ENCODE measurements around the gene PTPN11. TPM values are rescaled to one million over a fixed set of nuclear protein-coding genes. Genes with fewer than 3 reads are reported as not detected.

Gene PTPN11
- total RNA-seq, 2 experiments from 2014 or later: 44.6 to 46.4 TPM

GRCh38 chr12:112489456-112489855 lies 70.7 kb downstream of the PTPN11 start:
- intact Hi-C loops (cut with DNase I, micrococcal nuclease): no loop called here
- Mint-ChIP-seq H3K36me3 (ENCODE audit: low read depth) (peaks cover 90% of the 10 kb centered on the region), H3K4me1 (ENCODE audit: low read depth) (no peaks in the 10 kb centered on the region), H3K9me3 (no peaks in the 10 kb centered on the region), H3K4me3 (no peak overlapping the region), H3K27ac (no peak overlapping the region), H3K27me3 (no peaks in the 10 kb centered on the region)
- no peaks in the 10 kb centered on the region for H3K9me3 ChIP-seq (ENCODE audit: control insufficient read depth in 1 of 2, insufficient read depth in 1 of 2, low read length in 2 of 2)
- DNase-seq: no peak
- no peaks in the 10 kb centered on the region for H3K4me1 ChIP-seq (ENCODE audit: insufficient read depth, low read length)
- ChIA-PET POLR2A (no interaction called here), CTCF (no interaction called here)
- no peak overlapping the region for H3K4me3 ChIP-seq (ENCODE audit: low read length)
- no peak for TF ChIP-seq CTCF (IDR thresholded peaks at IDR 0.05)
- H3K36me3 ChIP-seq (ENCODE audit: insufficient read depth, low read length): peaks cover 67% of the 10 kb centered on the region
- ATAC-seq (ENCODE audit: poor library complexity): no peak
- H3K27ac ChIP-seq (ENCODE audit: low read depth in 1 of 2, low read length in 2 of 2): no peak overlapping the region
- H3K27me3 ChIP-seq (ENCODE audit: control insufficient read depth in 1 of 2, insufficient read depth in 2 of 2, low read length in 2 of 2): no peaks in the 10 kb centered on the region

GRCh38 chr12:112496496-112496895 lies 77.7 kb downstream of the PTPN11 start:
- Histone ChIP-seq H3K4me3 (ENCODE audit: low read length) (no peak overlapping the region), H3K4me1 (ENCODE audit: insufficient read depth, low read length) (no peaks in the 10 kb centered on the region), H3K27me3 (ENCODE audit: control insufficient read depth in 1 of 2, insufficient read depth in 2 of 2, low read length in 2 of 2) (no peaks in the 10 kb centered on the region), H3K27ac (ENCODE audit: low read depth in 1 of 2, low read length in 2 of 2) (no peak overlapping the region), H3K9me3 (ENCODE audit: control insufficient read depth in 1 of 2, insufficient read depth in 1 of 2, low read length in 2 of 2) (no peaks in the 10 kb centered on the region), H3K36me3 (ENCODE audit: insufficient read depth, low read length) (peaks cover 44% of the 10 kb centered on the region)
- intact Hi-C loops (cut with DNase I, micrococcal nuclease): no loop called here
- DNase-seq (no peak), ATAC-seq (ENCODE audit: poor library complexity) (no peak)
- CTCF ChIA-PET: no interaction called here
- no peak for TF ChIP-seq CTCF (IDR thresholded peaks at IDR 0.05)
- H3K4me3 Mint-ChIP-seq: no peak overlapping the region
- peaks cover 74% of the 10 kb centered on the region for H3K36me3 Mint-ChIP-seq (ENCODE audit: low read depth)
- POLR2A ChIA-PET: no interaction called here
- no peak overlapping the region for H3K27ac Mint-ChIP-seq
- no peaks in the 10 kb centered on the region for H3K9me3 Mint-ChIP-seq
- peaks cover 4% of the 10 kb centered on the region for H3K4me1 Mint-ChIP-seq (ENCODE audit: low read depth)
- no peaks in the 10 kb centered on the region for H3K27me3 Mint-ChIP-seq

GRCh38 chr12:112498580-112498979 lies 79.8 kb downstream of the PTPN11 start:
- no peak overlapping the region for H3K4me3 ChIP-seq (ENCODE audit: low read length)
- POLR2A ChIA-PET: no interaction called here
- no peaks in the 10 kb centered on the region for H3K4me1 ChIP-seq (ENCODE audit: insufficient read depth, low read length)
- H3K4me3 Mint-ChIP-seq: no peak overlapping the region
- peaks cover 75% of the 10 kb centered on the region for H3K36me3 Mint-ChIP-seq (ENCODE audit: low read depth)
- H3K4me1 Mint-ChIP-seq (ENCODE audit: low read depth): peaks cover 4% of the 10 kb centered on the region
- H3K36me3 ChIP-seq (ENCODE audit: insufficient read depth, low read length): peaks cover 56% of the 10 kb centered on the region
- H3K9me3 ChIP-seq (ENCODE audit: control insufficient read depth in 1 of 2, insufficient read depth in 1 of 2, low read length in 2 of 2): no peaks in the 10 kb centered on the region
- H3K27ac ChIP-seq (ENCODE audit: low read depth in 1 of 2, low read length in 2 of 2): no peak overlapping the region
- H3K27me3 ChIP-seq (ENCODE audit: control insufficient read depth in 1 of 2, insufficient read depth in 2 of 2, low read length in 2 of 2): no peaks in the 10 kb centered on the region
- ATAC-seq (ENCODE audit: poor library complexity) (no peak), DNase-seq (no peak)
- CTCF ChIA-PET: no interaction called here
- intact Hi-C loops (cut with DNase I, micrococcal nuclease): no loop called here
- no peaks in the 10 kb centered on the region for H3K9me3 Mint-ChIP-seq
- H3K27ac Mint-ChIP-seq: no peak overlapping the region
- no peak for TF ChIP-seq CTCF (IDR thresholded peaks at IDR 0.05)
- no peaks in the 10 kb centered on the region for H3K27me3 Mint-ChIP-seq

Measured in CD4-positive, alpha-beta T cell (primary cell).